Epithelial cell of esophagus (primary cell): ENCODE measurements around the gene LCNL1.

Experiments
- DNase-seq: peaks from one replicate; pipeline ENCODE4 v3.0.0; 2010; ENCODE audit warnings: low read depth
- H3K4me3 ChIP-seq: 2 replicates; pipeline ENCODE4 v1.5.1; 2011; ENCODE audit warnings: mild to moderate bottlenecking, low read length, control low read depth
- TF ChIP-seq, protein P1 (sequence below): IDR thresholded peaks from 2 replicates; pipeline ENCODE4 v1.5.1; 2011; ENCODE audit warnings: low read depth, mild to moderate bottlenecking, low read length, control low read depth, inconsistent platforms; ENCODE audit not compliant: insufficient read depth; ENCODE audit errors: missing control alignments

Gene LCNL1

GRCh38 chr9:137014166-137014565 is 31.4 kb downstream of the LCNL1 start:
- no peak overlapping the region for H3K4me3 ChIP-seq
- no peak for DNase-seq
- TF ChIP-seq, protein P1, sequence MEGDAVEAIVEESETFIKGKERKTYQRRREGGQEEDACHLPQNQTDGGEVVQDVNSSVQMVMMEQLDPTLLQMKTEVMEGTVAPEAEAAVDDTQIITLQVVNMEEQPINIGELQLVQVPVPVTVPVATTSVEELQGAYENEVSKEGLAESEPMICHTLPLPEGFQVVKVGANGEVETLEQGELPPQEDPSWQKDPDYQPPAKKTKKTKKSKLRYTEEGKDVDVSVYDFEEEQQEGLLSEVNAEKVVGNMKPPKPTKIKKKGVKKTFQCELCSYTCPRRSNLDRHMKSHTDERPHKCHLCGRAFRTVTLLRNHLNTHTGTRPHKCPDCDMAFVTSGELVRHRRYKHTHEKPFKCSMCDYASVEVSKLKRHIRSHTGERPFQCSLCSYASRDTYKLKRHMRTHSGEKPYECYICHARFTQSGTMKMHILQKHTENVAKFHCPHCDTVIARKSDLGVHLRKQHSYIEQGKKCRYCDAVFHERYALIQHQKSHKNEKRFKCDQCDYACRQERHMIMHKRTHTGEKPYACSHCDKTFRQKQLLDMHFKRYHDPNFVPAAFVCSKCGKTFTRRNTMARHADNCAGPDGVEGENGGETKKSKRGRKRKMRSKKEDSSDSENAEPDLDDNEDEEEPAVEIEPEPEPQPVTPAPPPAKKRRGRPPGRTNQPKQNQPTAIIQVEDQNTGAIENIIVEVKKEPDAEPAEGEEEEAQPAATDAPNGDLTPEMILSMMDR: no peak

GRCh38 chr9:137014776-137015539 is 32.2 kb downstream of the LCNL1 start:
- H3K4me3 ChIP-seq: no peak overlapping the region
- TF ChIP-seq, protein P1: no peak
- DNase-seq: no peak

DNA sequence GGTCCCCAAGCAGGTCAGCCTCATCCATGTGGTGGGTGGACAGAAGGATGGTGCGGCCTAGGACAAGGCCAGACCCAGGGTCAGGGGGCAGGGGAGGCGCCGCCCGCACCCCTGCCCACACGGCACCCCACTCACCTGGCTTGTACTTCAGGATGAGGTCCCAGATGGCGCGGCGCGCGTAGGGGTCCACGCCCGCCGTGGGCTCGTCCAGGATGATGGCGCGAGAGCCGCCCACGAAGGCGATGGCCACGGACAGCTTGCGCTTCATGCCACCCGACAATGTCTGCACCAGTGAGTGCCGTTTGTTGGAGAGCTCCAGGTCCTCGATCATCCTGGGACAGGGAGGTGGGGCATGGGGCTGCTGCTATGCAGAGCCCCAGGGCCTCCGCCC is 32.7 kb downstream of the LCNL1 start:
- H3K4me3 ChIP-seq: no peak overlapping the region
- TF ChIP-seq, protein P1: no peak
- DNase-seq: no peak

- no peak for DNase-seq
- no peak overlapping the region for H3K4me3 ChIP-seq
- TF ChIP-seq, protein P1: no peak
Observed at GRCh38 chr9:137015976-137016375, 33.2 kb downstream of the LCNL1 start.

DNA sequence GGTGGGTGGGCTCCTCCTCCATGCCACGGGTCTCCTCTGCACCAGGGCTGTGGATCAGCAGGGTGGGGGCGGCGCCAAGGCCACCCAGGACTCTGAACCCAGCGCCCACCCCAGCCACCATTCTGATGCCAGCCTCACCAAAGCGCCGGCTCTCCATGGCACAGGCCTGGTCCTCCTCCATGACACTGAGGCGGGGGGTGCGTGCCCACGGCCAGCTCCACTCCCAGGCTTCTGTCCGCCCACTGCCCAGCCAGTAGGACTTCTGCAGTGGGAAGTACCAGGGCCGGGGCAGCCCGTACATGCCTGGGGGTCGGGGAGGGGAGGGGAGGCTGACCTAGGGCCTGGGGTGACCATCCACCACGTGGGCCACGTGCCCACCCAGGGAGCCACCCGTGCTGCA is 33.6 kb downstream of the LCNL1 start:
- TF ChIP-seq, protein P1: no peak
- no peak overlapping the region for H3K4me3 ChIP-seq
- no peak for DNase-seq

DNA sequence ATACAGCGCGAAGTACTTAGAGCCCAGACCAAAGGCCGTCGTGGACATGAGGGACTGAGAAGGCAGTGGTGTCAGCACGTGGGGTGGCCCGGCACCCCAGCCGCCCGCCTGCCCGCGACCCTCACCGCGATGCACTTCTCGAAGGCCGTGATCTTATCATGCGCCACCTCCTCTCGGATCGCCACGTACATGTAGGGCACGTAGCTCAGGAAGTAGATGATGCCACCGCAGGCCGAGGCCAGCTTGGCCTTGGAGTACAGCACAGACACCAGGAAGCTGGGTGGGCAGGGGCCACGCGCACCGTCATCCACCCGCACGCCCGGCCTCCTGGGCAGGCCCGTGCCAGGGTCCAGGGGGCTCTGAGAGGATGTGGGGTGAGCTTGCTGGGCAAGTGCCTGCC is 34.3 kb downstream of the LCNL1 start:
- no peak for DNase-seq
- H3K4me3 ChIP-seq: no peak overlapping the region
- TF ChIP-seq, protein P1: no peak
